Coronary artery (tissue), 2 donors: Measurements from ENCODE around the gene RSPH6A.

Experiments
- DNase-seq: peaks from one replicate; pipeline ENCODE4 v3.0.0-alpha.2; 2017; ENCODE audit warnings: low spot score
- H3K27ac ChIP-seq, 2 donors: fragments of 200-600 bp; sonication (generic); one replicate each; pipeline ENCODE4 v1.5.1; 2016 to 2019
- H3K4me3 ChIP-seq: fragments of 200-600 bp; sonication (generic); 2 replicates; pipeline ENCODE4 v1.5.1; 2016; ENCODE audit warnings: mild to moderate bottlenecking, moderate library complexity
- TF ChIP-seq, protein P1 (sequence below): fragments of 200-600 bp; sonication (generic); IDR thresholded peaks from one replicate; pipeline ENCODE4 v1.5.1; 2019; ENCODE audit warnings: antibody characterized with exemption

RSPH6A gene

DNA sequence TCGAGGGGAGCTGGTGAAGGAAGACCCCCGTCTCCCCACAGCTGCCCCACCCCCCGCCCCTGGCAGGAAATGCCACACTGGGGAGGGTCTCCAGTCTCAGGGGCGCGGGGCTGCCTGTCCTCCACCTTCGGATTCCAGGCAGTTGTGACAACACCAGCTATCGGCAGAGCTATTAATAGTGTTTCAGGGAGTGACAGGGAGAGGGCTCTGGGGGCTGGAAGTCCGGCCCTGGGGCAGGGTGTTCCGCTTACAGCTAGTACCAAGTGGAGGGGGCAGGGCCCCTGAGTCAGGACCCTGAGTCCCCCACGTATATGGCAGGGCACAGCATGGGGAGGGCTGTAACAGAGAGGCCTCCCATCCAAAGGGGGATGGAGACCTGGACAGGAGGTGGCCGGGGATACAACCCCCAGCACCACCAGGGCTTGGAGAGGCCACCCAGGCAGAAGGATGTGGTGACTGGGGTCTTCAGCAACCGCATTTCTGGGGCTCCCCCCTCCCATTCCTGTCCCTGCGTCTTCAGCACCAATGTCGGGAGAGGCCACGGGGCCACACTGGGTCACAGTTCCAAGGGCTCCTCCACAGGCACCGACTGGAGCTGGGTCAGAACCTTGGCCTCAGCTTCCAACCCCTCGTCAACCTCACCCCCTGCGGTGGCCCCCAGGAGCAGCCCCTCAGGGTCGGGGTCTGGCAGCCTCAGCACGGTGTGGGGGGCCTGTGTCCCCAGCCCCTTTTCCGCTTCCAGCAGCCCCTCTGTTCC lies 50.0 kb downstream of the RSPH6A start:
- TF ChIP-seq, protein P1, sequence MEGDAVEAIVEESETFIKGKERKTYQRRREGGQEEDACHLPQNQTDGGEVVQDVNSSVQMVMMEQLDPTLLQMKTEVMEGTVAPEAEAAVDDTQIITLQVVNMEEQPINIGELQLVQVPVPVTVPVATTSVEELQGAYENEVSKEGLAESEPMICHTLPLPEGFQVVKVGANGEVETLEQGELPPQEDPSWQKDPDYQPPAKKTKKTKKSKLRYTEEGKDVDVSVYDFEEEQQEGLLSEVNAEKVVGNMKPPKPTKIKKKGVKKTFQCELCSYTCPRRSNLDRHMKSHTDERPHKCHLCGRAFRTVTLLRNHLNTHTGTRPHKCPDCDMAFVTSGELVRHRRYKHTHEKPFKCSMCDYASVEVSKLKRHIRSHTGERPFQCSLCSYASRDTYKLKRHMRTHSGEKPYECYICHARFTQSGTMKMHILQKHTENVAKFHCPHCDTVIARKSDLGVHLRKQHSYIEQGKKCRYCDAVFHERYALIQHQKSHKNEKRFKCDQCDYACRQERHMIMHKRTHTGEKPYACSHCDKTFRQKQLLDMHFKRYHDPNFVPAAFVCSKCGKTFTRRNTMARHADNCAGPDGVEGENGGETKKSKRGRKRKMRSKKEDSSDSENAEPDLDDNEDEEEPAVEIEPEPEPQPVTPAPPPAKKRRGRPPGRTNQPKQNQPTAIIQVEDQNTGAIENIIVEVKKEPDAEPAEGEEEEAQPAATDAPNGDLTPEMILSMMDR, result no peak
- peak overlapping the region; percentile 87 for H3K4me3 ChIP-seq
- DNase-seq, result no peak
- peak overlapping the region; percentile 93 to 98 for H3K27ac ChIP-seq

DNA sequence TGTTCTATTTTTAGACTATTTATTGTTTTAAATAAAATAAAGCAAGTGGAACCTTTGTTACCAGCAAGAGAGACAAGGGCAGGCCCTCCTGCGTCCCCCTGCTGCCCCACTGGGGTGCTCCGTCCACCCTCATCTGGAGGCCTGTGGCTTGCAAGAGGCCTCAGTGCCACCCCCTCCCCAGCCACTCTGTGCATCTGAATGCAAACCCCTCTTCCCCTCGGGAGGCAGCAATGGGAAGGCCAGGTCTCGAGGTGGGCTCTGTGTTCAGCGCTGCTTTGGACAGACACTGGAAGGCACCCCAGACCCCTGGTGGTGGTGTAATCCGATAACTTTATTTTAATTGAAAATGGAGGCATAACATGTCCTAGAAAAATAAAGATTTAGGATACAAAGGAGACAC lies 50.6 kb downstream of the RSPH6A start:
- TF ChIP-seq, protein P1, result no peak
- Histone ChIP-seq H3K4me3 (peak overlapping the region; percentile 87), H3K27ac (peak overlapping the region; percentile 93 to 98)
- DNase-seq, result no peak

DNA sequence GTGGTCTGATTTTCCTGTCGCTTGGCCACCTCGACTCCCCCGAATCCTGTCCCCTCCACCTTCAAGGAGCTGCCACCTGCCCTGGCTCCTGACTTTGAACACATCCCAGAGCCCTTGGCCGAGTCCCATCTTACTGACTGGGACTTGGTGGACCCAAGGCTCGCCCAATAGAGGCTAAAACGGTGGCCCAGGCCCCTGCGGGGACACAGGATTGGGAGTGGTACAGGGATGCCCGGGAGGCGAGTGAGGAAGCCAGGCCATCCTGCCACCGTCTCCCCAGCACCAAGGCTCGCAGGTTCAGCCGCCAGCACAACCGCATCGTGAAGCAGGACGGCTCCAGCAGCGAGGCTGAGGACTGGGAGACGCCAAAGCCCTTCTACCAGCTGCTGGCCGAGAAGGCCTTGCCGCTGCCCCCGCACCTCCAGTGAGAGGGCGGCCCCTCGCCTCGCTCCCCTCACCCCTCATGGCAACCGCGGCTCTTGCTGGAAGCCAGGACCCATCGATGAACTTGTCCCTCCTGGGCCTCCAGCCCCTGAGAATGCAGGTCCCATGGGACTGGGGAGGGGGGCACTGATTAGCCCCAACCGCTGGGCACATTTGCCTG lies 51.3 kb downstream of the RSPH6A start:
- Histone ChIP-seq H3K27ac (peak overlapping the region; percentile 3 to 98), H3K4me3 (peak overlapping the region; percentile 87)
- TF ChIP-seq, protein P1, result no peak
- DNase-seq, result no peak

DNA sequence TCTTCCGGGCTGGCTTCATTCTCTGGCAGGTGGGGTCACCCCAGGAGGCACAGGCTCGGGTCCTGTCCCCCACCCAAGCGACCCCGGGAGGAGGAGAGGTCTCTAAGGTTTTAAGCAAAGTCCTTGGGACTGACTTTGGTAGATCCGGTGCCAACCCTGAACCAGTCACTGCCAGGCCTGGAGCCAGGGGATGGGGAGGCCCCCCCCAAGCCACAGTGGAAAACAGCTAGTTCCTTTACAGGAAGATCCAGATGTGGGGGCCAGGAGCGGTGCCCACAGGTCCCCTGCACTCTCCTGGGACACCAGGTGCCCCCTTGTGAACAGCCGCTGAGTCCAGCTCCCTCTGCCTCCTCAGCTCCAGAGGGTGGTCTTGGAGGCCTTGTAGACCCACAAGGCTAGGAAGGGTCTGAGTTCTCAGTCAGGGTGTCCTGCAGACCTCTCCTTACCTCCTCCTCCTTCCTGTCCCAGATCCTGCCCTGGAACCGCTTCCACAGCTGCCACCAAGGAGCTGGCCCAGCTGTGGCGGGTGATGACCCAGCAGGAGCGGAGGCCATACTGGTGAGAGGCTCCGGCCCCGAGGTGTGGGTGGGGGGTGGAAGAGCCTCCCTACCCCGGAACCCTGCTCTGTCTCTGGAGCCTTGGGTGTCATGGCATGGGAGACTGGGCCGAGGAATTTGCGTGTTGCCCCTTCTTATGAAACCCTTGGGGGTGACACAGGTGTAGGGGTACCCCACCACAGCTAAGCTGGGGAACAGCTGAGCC lies 52.1 kb downstream of the RSPH6A start:
- Histone ChIP-seq H3K4me3 (no peak overlapping the region), H3K27ac (no peak overlapping the region)
- TF ChIP-seq, protein P1, result no peak
- DNase-seq, result no peak

DNA sequence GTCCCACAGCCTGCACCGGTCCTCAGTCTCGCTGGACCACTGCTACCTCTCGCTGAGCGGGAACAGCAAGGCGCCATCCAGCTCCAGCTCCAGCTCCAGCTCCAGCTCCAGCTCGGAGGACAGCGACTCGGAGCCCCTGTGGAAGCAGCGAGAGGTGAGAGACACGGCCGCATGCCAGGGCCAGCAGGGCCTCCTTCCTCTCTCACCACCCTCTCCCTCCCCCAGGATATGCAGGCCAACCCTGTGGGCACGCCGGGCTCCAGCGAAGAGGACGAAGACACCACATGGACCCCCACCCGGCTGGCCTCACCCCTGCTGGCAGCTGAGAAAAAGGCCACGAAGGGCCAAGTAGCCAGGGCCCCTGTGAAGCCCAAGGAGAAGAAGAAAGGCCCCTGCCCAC lies 53.4 kb downstream of the RSPH6A start:
- H3K27ac ChIP-seq, result no peak overlapping the region
- TF ChIP-seq, protein P1, result no peak
- DNase-seq, result no peak
- no peak overlapping the region for H3K4me3 ChIP-seq

DNA sequence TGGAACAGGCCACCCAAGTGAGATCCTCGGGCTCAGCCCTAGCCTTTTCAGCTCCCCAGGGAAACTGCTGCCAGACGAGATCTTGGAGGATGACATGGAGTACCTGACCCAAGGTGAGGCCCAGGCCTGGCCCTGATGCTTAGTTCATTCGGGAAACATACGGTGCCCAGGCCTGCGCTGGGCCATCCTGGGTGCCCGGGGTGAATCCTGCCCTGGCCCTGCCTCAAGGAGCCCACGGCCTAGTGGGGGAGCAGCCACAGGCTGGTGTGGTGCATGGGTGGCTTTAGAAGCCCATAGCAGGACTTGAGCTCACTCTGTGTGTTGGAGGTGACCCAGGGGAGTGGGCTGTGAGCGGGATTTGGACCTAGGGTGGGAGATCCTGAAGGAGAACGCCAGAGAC lies 56.2 kb downstream of the RSPH6A start:
- Histone ChIP-seq H3K4me3 (no peak overlapping the region), H3K27ac (no peak overlapping the region)
- no peak for DNase-seq
- TF ChIP-seq, protein P1, result no peak
